GM12874 (cell line): ENCODE measurements around the gene ANKMY1.

ENCODE experiments used
- TF ChIP-seq, protein P1 (sequence below): IDR thresholded peaks from 2 replicates; pipeline ENCODE4 v1.5.1; 2011; ENCODE audit warnings: low read depth, mild to moderate bottlenecking, control low read depth, low read length, moderate library complexity; ENCODE audit not compliant: insufficient read depth

Gene ANKMY1

DNA sequence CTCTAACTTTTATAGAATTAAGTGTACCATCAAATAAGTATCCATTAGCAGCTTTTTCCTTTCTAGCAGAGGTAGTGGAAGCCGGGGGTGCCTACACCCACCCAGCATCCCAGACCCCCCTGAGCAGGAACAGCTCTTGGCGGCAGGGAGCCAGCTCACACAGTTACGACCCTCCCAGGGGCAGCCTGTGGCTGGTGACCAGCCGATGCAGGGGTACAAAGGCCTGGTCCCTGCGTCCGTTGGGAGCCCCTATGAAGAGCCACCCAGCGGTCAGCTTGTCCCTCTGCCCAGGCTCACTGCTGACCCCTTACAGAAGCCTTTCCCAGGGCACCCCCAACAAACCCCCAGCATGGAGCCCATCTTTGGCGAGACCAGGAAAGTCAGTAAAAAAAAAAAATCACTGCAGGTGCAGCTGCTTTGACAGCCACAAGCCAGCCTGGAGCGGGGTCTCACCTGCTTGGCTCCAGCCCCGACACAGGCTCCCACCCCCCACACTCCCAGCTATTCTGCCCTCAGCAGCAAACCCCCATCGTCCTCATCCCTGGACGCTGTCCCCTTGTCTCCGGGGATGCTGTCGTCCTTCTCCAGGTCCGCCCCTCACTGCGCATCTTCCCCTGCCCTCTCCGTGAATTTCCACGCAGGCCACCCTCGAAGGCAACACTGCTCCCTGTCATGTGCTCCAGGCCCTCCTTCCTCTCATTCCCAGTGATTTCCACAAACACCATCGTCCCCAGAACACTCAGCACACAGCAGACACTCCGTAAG is 79.3 kb downstream of the ANKMY1 start:
- TF ChIP-seq, protein P1, sequence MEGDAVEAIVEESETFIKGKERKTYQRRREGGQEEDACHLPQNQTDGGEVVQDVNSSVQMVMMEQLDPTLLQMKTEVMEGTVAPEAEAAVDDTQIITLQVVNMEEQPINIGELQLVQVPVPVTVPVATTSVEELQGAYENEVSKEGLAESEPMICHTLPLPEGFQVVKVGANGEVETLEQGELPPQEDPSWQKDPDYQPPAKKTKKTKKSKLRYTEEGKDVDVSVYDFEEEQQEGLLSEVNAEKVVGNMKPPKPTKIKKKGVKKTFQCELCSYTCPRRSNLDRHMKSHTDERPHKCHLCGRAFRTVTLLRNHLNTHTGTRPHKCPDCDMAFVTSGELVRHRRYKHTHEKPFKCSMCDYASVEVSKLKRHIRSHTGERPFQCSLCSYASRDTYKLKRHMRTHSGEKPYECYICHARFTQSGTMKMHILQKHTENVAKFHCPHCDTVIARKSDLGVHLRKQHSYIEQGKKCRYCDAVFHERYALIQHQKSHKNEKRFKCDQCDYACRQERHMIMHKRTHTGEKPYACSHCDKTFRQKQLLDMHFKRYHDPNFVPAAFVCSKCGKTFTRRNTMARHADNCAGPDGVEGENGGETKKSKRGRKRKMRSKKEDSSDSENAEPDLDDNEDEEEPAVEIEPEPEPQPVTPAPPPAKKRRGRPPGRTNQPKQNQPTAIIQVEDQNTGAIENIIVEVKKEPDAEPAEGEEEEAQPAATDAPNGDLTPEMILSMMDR = no peak

DNA sequence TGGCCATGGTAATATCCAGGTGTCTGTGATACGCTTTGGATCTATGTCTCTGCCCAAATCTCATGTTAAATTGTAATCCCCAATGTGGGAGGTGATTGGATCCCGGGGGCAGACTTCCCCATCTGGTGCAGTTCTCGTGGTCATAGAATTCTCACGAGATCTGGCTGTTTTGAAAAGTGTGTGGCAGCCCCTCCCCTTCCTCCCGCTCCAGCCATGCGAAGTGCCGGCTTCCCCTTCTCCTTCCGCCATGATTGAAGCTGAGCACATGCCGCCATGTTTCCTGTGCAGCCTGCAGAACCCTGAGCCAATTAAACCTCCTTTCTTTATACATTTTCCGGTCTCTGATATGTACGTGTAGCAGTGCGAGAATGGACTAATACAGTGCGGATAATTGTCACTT is 79.9 kb downstream of the ANKMY1 start:
- TF ChIP-seq, protein P1 = no peak

DNA sequence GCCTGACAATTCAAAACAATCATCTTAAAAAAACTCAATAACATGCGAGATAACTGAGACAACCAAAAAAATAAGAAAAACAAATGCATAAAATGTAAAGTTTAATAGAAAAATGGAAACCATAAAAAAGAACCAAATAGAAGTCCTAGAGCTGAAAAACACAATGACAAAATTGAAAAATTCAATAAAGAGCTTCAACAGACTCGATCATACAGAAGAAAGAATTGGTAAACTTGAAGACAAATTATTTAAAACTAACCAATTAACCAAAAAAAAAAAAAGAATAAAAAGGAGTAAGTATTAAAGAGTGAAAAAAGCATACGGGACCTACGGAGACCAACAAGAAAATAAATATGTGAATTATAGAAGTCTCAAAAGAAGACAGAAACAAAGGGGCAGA is 84.6 kb downstream of the ANKMY1 start:
- TF ChIP-seq, protein P1 = no peak

DNA sequence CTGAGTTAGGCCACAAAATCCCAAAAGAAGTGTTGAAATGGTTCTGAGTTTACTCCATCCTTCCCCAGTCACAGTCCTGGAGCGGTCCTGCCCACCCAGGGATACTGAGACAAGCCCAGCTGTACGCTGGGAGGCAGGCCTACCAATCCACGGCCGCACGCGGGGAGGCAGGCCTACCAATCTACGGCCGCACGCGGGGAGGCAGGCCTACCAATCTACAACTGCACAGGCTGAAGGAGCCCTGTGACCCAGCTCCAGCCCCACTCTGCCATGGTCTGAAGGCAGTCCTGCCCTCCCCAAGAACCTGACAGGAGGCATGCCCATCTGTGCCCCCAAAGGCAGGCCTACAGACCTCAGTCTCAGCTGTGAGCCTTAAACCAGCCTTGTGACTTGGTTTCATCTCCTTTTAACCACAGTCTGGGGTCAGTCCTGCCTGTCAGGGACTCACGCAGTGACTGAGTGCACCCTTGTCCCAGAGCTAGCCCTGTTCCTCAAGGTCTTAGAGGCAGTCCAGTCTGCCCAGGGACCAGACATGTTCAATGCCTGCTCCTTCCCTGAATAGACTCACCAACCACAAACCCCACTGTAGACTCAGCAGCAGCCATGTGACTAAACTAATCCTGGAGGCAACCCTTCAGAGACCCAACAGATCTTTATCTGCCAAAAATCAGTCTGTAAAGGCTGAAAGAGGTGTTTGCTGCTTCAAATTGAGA is 85.6 kb downstream of the ANKMY1 start:
- TF ChIP-seq, protein P1 = no peak

DNA sequence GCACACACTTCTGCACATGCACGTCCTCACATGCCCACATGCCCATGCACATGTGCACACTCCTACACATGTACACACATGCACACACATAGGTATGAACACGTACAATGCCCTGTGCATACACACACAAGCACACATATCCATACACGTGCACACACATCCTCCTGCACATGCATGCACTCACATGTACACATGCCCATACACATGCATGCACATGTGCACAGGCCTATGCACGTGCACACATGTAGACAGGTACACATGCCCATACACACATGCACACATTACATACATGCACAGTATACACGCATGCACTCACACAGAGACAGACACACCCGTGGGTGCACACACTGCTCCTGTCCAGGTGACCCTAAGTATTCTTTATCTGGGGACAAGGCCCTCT is 88.0 kb downstream of the ANKMY1 start:
- TF ChIP-seq, protein P1 = no peak

DNA sequence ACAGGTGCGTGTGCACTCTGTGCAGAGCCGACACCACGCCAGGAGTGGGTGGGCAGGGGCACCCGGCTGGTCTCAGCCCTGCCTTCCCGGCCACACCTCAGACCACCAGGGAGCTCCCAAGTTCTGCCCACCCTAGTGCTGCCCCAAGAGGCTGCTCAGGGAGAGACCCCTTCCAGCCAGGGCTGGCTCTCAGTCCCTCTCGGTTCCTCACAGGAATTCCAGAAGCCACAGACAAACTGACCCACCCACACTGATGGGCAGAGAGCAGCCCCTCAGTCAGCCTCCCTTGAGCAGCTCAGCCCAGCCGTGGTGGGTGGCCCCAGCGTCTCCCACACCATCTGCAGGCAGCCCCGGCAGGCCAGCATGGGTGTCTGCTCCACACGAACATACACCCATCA is 88.5 kb downstream of the ANKMY1 start:
- TF ChIP-seq, protein P1 = no peak

DNA sequence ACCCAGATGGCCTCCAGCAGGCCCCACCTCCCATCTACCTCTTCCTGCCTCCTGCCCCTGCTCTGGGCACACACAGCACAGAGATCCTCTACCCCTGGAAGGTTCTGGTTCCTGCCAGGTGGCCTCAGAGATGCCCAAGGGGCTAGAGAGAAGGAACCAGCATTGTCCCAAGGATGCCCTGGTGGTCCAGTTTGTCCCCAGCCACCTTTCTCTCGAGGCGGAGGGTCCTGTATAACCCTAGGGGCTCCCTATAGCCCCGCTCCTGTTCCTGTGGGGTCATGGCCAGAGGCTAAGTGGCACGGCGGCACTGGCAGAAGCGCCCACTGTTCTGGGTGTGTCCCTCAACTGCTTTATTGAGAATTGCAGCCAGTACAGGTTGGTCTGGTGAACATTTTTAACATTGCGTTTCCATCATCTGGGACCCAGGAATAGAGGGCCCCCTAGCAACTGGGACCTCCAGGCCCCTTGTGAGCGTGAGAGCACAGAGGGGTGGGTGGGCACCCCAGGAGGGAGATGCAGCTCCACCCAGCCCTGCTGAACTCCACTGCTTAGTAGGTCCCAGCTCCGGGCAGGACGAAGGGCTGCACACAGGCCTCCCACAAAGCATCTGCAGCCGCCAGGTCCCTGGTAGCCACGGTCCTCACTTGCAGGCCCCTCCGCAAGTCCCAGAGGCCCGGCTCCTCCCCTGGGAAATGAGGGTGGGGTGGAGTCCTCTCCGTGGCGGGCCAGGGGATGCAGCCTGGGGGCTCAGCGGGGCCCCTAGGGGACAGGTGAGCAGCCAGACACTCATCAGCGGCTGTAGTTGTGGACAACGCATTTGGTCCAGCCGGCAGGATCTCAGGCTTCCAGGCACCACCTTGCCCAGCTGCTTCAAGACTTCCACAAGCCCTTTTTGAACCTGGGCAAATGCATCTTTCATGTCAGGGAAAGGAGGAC is 89.2 kb downstream of the ANKMY1 start:
- TF ChIP-seq, protein P1 = no peak
